Neural cell (in vitro differentiated cells): ENCODE results near the gene SMG1.

Experiments
- CTCF ChIP-seq: fragments of 450-650 bp; IDR thresholded peaks from 2 replicates; pipeline ENCODE4 v1.5.1; 2014; ENCODE audit warnings: antibody characterized with exemption, mild to moderate bottlenecking, moderate library complexity; ENCODE audit not compliant: poor library complexity, severe bottlenecking
- EZH2 ChIP-seq: fragments of 200-600, 300-800 bp; shearing (Covaris generic), sonication (generic); IDR thresholded peaks from 2 replicates; pipeline ENCODE4 v1.6.1; 2014; ENCODE audit warnings: antibody characterized with exemption, low read length, borderline replicate concordance, mild to moderate bottlenecking; ENCODE audit not compliant: insufficient read depth, poor library complexity, severe bottlenecking
- POLR2AphosphoS5 ChIP-seq: IDR thresholded peaks from 2 replicates; pipeline ENCODE4 v1.6.1; 2012
- RAD21 ChIP-seq: fragments of 450-650 bp; conservative IDR thresholded peaks from 2 replicates; pipeline ENCODE4 v1.6.1; 2014; ENCODE audit warnings: antibody characterized with exemption, mild to moderate bottlenecking, moderate library complexity
- TF ChIP-seq, protein P1 (sequence below): IDR thresholded peaks from 2 replicates; pipeline ENCODE4 v1.6.1; 2012; ENCODE audit warnings: borderline replicate concordance

- TF ChIP-seq CTCF = no peak
- TF ChIP-seq POLR2AphosphoS5 = no peak
- no peak for TF ChIP-seq RAD21
- TF ChIP-seq, protein P1, sequence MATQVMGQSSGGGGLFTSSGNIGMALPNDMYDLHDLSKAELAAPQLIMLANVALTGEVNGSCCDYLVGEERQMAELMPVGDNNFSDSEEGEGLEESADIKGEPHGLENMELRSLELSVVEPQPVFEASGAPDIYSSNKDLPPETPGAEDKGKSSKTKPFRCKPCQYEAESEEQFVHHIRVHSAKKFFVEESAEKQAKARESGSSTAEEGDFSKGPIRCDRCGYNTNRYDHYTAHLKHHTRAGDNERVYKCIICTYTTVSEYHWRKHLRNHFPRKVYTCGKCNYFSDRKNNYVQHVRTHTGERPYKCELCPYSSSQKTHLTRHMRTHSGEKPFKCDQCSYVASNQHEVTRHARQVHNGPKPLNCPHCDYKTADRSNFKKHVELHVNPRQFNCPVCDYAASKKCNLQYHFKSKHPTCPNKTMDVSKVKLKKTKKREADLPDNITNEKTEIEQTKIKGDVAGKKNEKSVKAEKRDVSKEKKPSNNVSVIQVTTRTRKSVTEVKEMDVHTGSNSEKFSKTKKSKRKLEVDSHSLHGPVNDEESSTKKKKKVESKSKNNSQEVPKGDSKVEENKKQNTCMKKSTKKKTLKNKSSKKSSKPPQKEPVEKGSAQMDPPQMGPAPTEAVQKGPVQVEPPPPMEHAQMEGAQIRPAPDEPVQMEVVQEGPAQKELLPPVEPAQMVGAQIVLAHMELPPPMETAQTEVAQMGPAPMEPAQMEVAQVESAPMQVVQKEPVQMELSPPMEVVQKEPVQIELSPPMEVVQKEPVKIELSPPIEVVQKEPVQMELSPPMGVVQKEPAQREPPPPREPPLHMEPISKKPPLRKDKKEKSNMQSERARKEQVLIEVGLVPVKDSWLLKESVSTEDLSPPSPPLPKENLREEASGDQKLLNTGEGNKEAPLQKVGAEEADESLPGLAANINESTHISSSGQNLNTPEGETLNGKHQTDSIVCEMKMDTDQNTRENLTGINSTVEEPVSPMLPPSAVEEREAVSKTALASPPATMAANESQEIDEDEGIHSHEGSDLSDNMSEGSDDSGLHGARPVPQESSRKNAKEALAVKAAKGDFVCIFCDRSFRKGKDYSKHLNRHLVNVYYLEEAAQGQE = no peak
- no peak for TF ChIP-seq EZH2
Measured at GRCh38 chr16:18834864-18835263, 91.3 kb downstream of the SMG1 start.
